Activated CD4-positive, CD25-positive, alpha-beta regulatory T cell (primary cell): Measurements from ENCODE around the gene CELF1.

Source experiments
- DNase-seq, 4 experiments: peaks; one replicate each; lab custom pipeline; 2025; lab: John Stamatoyannopoulos, UW

The CELF1 gene

GRCh38 chr11:47417712-47418111 is 135.2 kb downstream of the CELF1 start:
- no peak for DNase-seq

DNA sequence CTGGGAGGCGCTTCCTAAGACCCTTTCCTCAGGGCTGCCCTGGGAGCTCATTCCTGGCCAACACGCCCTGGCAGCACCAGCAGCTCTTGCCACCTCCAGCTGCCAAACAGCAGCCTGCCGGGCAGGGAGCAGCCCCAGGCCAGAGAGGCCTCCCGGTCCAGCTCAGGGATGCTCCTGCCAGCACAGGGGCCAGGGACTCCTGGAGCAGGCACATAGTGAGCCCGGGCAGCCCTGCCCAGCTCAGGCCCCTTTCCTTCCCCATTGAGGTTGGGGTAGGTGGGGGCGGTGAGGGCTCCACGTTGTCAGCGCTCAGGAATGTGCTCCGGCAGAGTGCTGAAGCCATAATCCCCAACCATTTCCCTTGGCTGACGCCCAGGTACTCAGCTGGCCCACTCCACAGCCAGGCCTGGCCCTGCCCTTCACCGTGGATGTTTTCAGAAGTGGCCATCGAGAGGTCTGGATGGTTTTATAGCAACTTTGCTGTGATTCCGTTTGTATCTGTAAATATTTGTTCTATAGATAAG is 136.9 kb downstream of the CELF1 start:
- DNase-seq: no peak
